ENCODE results near the gene IL1RAP. TPM values are rescaled to one million over a fixed set of nuclear protein-coding genes. Genes with fewer than 3 reads are reported as not detected.

The IL1RAP gene
- total and polyA plus RNA-seq, 2 experiments from 2014 or later: 17.5 to 32.3 TPM

- Histone ChIP-seq H3F3A (ENCODE audit: insufficient read depth) (no peaks in the 10 kb centered on the region), H3K9me3 (ENCODE audit: low read depth) (no peaks in the 10 kb centered on the region), H3K27me3 (replicated peaks; ENCODE audit: insufficient read depth) (no peaks in the 10 kb centered on the region), H3K9me2 (ENCODE audit: insufficient read depth) (no peaks in the 10 kb centered on the region), H3K9ac (no peak overlapping the region), H3K4me3 (no peak overlapping the region), H3K4me2 (ENCODE audit: unreplicated experiment) (no peak overlapping the region), H3K27ac (no peak overlapping the region), H2AFZ (no peak overlapping the region), H3K79me2 (ENCODE audit: insufficient read depth) (no peaks in the 10 kb centered on the region), H4K20me1 (ENCODE audit: insufficient read depth) (no peaks in the 10 kb centered on the region), H3K4me1 (ENCODE audit: insufficient read depth) (no peaks in the 10 kb centered on the region), H3K36me3 (ENCODE audit: low read depth) (no peaks in the 10 kb centered on the region)
- in situ Hi-C loops (cut with MboI): no loop called here
- 63 to 65% methylated on average over 6 of the region's 6 CpGs for WGBS, 2 experiments (ENCODE audit: low coverage in 1 of 2, low lambda C conversion rate in 2 of 2, missing lambda C conversion rate in 2 of 2)
- TF ChIP-seq EZH2phosphoT487 (IDR thresholded peaks at IDR 0.05; ENCODE audit: insufficient read depth, low read depth): no peak
- no peak for TF ChIP-seq EZH2 (IDR thresholded peaks at IDR 0.05; ENCODE audit: insufficient read depth, poor library complexity, severe bottlenecking)
- DNase-seq: no peak
These were observed 27.9 kb upstream of the IL1RAP start for GRCh38 chr3:190485830-190486532.

- H2AFZ ChIP-seq: no peak overlapping the region
- no peaks in the 10 kb centered on the region for H3K27me3 ChIP-seq (replicated peaks; ENCODE audit: insufficient read depth)
- WGBS, 2 experiments (ENCODE audit: low coverage in 1 of 2, low lambda C conversion rate in 2 of 2, missing lambda C conversion rate in 2 of 2): 50 to 62% methylated on average over 1 of the region's 1 CpG
- H3K9ac ChIP-seq: no peak overlapping the region
- H3K4me3 ChIP-seq: no peak overlapping the region
- no peaks in the 10 kb centered on the region for H3K9me3 ChIP-seq (ENCODE audit: low read depth)
- no peak overlapping the region for H3K4me2 ChIP-seq (ENCODE audit: unreplicated experiment)
- no peak overlapping the region for H3K27ac ChIP-seq
- no peaks in the 10 kb centered on the region for H3F3A ChIP-seq (ENCODE audit: insufficient read depth)
- no peaks in the 10 kb centered on the region for H3K4me1 ChIP-seq (ENCODE audit: insufficient read depth)
- no peaks in the 10 kb centered on the region for H3K79me2 ChIP-seq (ENCODE audit: insufficient read depth)
- no peak for TF ChIP-seq EZH2phosphoT487 (IDR thresholded peaks at IDR 0.05; ENCODE audit: insufficient read depth, low read depth)
- TF ChIP-seq EZH2 (IDR thresholded peaks at IDR 0.05; ENCODE audit: insufficient read depth, poor library complexity, severe bottlenecking): no peak
- no peak for DNase-seq
- in situ Hi-C loops (cut with MboI): no loop called here
- no peaks in the 10 kb centered on the region for H3K9me2 ChIP-seq (ENCODE audit: insufficient read depth)
- H4K20me1 ChIP-seq (ENCODE audit: insufficient read depth): no peaks in the 10 kb centered on the region
- H3K36me3 ChIP-seq (ENCODE audit: low read depth): no peaks in the 10 kb centered on the region
These were observed 27.4 kb upstream of the IL1RAP start for GRCh38 chr3:190486533-190486864.

- no peak for DNase-seq
- H3K4me1 ChIP-seq (ENCODE audit: insufficient read depth): no peaks in the 10 kb centered on the region
- 43 to 48% methylated on average over 4 of the region's 4 CpGs for WGBS, 2 experiments (ENCODE audit: low coverage in 1 of 2, low lambda C conversion rate in 2 of 2, missing lambda C conversion rate in 2 of 2)
- no peaks in the 10 kb centered on the region for H3K9me3 ChIP-seq (ENCODE audit: low read depth)
- no peaks in the 10 kb centered on the region for H4K20me1 ChIP-seq (ENCODE audit: insufficient read depth)
- H3K79me2 ChIP-seq (ENCODE audit: insufficient read depth): no peaks in the 10 kb centered on the region
- H3K36me3 ChIP-seq (ENCODE audit: low read depth): no peaks in the 10 kb centered on the region
- no peaks in the 10 kb centered on the region for H3K9me2 ChIP-seq (ENCODE audit: insufficient read depth)
- H3K27ac ChIP-seq: no peak overlapping the region
- H3K9ac ChIP-seq: no peak overlapping the region
- no peaks in the 10 kb centered on the region for H3F3A ChIP-seq (ENCODE audit: insufficient read depth)
- no peak overlapping the region for H3K4me3 ChIP-seq
- no peak for TF ChIP-seq EZH2 (IDR thresholded peaks at IDR 0.05; ENCODE audit: insufficient read depth, poor library complexity, severe bottlenecking)
- no peak for TF ChIP-seq EZH2phosphoT487 (IDR thresholded peaks at IDR 0.05; ENCODE audit: insufficient read depth, low read depth)
- H2AFZ ChIP-seq: no peak overlapping the region
- H3K27me3 ChIP-seq (replicated peaks; ENCODE audit: insufficient read depth): no peaks in the 10 kb centered on the region
- in situ Hi-C loops (cut with MboI): no loop called here
- H3K4me2 ChIP-seq (ENCODE audit: unreplicated experiment): no peak overlapping the region
These were observed 26.8 kb upstream of the IL1RAP start for GRCh38 chr3:190486908-190487607.

GRCh38 chr3:190491533-190492054 is 22.3 kb upstream of the IL1RAP start:
- no peak overlapping the region for H3K4me2 ChIP-seq (ENCODE audit: unreplicated experiment)
- peaks cover 15% of the 10 kb centered on the region for H3F3A ChIP-seq (ENCODE audit: insufficient read depth)
- in situ Hi-C loops (cut with MboI): no loop called here
- H3K9me2 ChIP-seq (ENCODE audit: insufficient read depth): no peaks in the 10 kb centered on the region
- H3K9me3 ChIP-seq (ENCODE audit: low read depth): no peaks in the 10 kb centered on the region
- WGBS, 2 experiments (ENCODE audit: low coverage in 1 of 2, low lambda C conversion rate in 2 of 2, missing lambda C conversion rate in 2 of 2): 53% methylated on average over 4 of the region's 4 CpGs
- no peak overlapping the region for H3K4me3 ChIP-seq
- H3K36me3 ChIP-seq (ENCODE audit: low read depth): no peaks in the 10 kb centered on the region
- H2AFZ ChIP-seq: no peak overlapping the region
- H3K79me2 ChIP-seq (ENCODE audit: insufficient read depth): no peaks in the 10 kb centered on the region
- H3K27me3 ChIP-seq (replicated peaks; ENCODE audit: insufficient read depth): no peaks in the 10 kb centered on the region
- no peak overlapping the region for H3K27ac ChIP-seq
- no peaks in the 10 kb centered on the region for H4K20me1 ChIP-seq (ENCODE audit: insufficient read depth)
- H3K9ac ChIP-seq: no peak overlapping the region
- no peak for TF ChIP-seq EZH2 (IDR thresholded peaks at IDR 0.05; ENCODE audit: insufficient read depth, poor library complexity, severe bottlenecking)
- TF ChIP-seq EZH2phosphoT487 (IDR thresholded peaks at IDR 0.05; ENCODE audit: insufficient read depth, low read depth): no peak
- H3K4me1 ChIP-seq (ENCODE audit: insufficient read depth): peaks cover 16% of the 10 kb centered on the region
- no peak for DNase-seq

Measured in GM23248 (cell line).